Activated naive CD8-positive, alpha-beta T cell treated with anti-CD3 and anti-CD28 coated beads, Interleukin-2, amount 10 ng/mL, durations not matched to agents 7 days and 5 days (primary cell): ENCODE results near the gene MORC1. TPM values are rescaled to one million over a fixed set of nuclear protein-coding genes. Genes with fewer than 3 reads are reported as not detected.

Source experiments
- ATAC-seq: fragments of 150-1000 bp; cut with Tn5 transposase; one replicate; pipeline ENCODE4 v1.10.0; 2021; ENCODE audit warnings: low read depth, moderate library complexity
- POLR2A ChIA-PET: fragments of 350-600 bp; sonication (Branson Sonifier 250); formaldehyde crosslinking; loops from one replicate; lab custom pipeline; 2021; ENCODE audit warnings: antibody characterized with exemption; lab: Charles Lee
- DNase-seq: peaks from one replicate; pipeline ENCODE4 v3.0.0; 2021
- H3K27ac Mint-ChIP-seq: one replicate; pipeline ENCODE4 v1.8.0; 2022; ENCODE audit warnings: mild to moderate bottlenecking, mixed read lengths
- H3K27me3 Mint-ChIP-seq: one replicate; pipeline ENCODE4 v1.8.0; 2022; ENCODE audit warnings: mild to moderate bottlenecking, moderate library complexity, mixed read lengths
- H3K36me3 Mint-ChIP-seq: one replicate; pipeline ENCODE4 v1.8.0; 2021; ENCODE audit warnings: mild to moderate bottlenecking, mixed read lengths
- H3K4me1 Mint-ChIP-seq: one replicate; pipeline ENCODE4 v1.8.0; 2021; ENCODE audit warnings: mixed read lengths
- H3K4me3 Mint-ChIP-seq: one replicate; pipeline ENCODE4 v1.8.0; 2022; ENCODE audit warnings: mild to moderate bottlenecking, moderate library complexity, mixed read lengths
- H3K9me3 Mint-ChIP-seq: one replicate; pipeline ENCODE4 v1.8.0; 2021; ENCODE audit warnings: mixed read lengths
- total RNA-seq, 2 experiments: library from RNA; stranded (reverse); gene quantifications; one replicate each; pipeline ENCODE4 v1.2.3, GENCODE V29; 2021

MORC1 gene
- total RNA-seq, 2 experiments from 2014 or later = not detected

DNA sequence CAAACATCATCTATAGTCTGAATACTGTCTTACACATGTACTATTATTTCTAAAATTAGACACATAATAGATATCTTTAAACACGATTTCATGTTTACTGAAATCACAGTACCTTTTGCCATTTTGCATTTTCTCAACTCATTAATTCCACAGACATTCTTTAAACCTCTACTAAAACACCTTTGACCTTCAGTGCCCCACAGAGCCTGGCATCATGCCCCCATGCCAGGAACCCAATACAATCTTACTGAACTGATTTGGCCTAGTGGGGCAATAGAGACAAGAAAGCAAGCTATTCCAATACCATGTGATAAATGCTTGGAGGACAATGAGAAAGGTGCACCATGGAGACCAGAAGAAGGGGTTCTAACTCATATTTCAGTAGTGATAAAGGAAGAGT, 144.9 kb downstream of the MORC1 start:
- Mint-ChIP-seq H3K27me3 (peaks cover 3% of the 10 kb centered on the region), H3K4me3 (no peak overlapping the region), H3K4me1 (peaks cover 2% of the 10 kb centered on the region), H3K36me3 (no peaks in the 10 kb centered on the region), H3K9me3 (no peaks in the 10 kb centered on the region), H3K27ac (no peak overlapping the region)
- POLR2A ChIA-PET = no interaction called here
- DNase-seq (no peak), ATAC-seq (no peak)

DNA sequence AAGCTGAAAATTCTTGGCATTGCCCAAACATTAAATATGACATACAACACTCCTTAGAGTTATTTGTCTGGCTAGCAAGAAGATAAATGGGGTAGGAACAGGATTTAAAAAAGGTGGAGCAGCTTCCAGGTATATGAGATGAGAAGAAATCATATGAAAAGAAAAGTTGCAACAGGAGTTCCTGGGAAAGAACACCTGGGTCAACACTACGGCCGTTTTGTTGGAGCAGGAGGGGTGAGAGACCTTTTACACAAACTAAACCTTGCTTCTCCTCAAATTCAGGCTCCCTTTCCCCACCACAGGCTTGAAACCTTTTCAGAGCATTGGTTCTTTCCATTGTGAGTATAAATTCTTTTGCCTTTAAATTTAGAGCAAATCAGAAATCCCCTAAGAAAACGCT, 145.5 kb downstream of the MORC1 start:
- H3K4me3 Mint-ChIP-seq = no peak overlapping the region
- H3K4me1 Mint-ChIP-seq = peaks cover 2% of the 10 kb centered on the region
- no peaks in the 10 kb centered on the region for H3K9me3 Mint-ChIP-seq
- POLR2A ChIA-PET = no interaction called here
- DNase-seq (no peak), ATAC-seq (no peak)
- no peak overlapping the region for H3K27ac Mint-ChIP-seq
- H3K27me3 Mint-ChIP-seq = peaks cover 5% of the 10 kb centered on the region
- H3K36me3 Mint-ChIP-seq = no peaks in the 10 kb centered on the region

DNA sequence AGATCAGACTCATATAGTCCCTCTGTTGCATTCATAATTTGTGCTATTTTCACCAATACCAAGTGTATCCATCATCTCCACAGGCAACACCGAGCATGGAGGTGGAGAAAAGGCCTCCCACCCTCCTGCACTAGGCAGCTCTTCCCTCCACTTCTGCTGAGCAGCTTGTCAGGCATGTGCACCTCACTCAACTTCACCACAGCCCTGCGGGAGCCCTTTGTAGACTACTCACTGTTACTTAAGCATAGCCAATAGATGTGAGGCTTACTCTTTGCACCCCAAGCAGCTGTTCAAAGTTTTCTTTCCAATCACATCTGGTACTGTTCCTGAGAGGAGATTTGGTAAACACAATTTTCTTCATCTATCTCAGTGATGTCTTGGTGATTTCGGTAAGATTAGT, 147.4 kb downstream of the MORC1 start:
- Mint-ChIP-seq H3K36me3 (no peaks in the 10 kb centered on the region), H3K4me1 (peaks cover 8% of the 10 kb centered on the region), H3K4me3 (no peak overlapping the region), H3K9me3 (no peaks in the 10 kb centered on the region), H3K27me3 (peaks cover 5% of the 10 kb centered on the region), H3K27ac (no peak overlapping the region)
- ATAC-seq (no peak), DNase-seq (no peak)
- POLR2A ChIA-PET = no interaction called here

DNA sequence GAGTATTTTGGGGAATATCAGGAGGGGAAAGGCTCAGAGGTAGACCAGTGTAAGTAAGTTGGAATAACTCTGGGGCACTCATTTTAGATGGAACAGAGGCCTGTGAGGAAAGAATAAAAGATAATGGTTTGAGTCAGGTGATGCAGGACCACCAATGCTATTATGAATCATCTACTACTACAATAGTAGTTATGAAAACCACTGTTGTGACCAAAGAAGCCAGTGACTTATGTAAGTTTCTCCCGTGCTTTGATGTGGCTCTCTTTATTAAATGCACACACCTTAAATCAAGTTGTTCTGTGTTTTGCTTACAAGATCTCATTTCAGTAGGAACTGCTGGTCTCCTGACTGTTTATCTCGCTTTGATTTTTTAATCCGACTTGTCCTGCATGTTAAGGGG, 151.2 kb downstream of the MORC1 start:
- Mint-ChIP-seq H3K36me3 (no peaks in the 10 kb centered on the region), H3K4me1 (peaks cover 8% of the 10 kb centered on the region), H3K27ac (no peak overlapping the region), H3K27me3 (peaks cover 5% of the 10 kb centered on the region), H3K9me3 (no peaks in the 10 kb centered on the region), H3K4me3 (no peak overlapping the region)
- POLR2A ChIA-PET = no interaction called here
- ATAC-seq (no peak), DNase-seq (no peak)

DNA sequence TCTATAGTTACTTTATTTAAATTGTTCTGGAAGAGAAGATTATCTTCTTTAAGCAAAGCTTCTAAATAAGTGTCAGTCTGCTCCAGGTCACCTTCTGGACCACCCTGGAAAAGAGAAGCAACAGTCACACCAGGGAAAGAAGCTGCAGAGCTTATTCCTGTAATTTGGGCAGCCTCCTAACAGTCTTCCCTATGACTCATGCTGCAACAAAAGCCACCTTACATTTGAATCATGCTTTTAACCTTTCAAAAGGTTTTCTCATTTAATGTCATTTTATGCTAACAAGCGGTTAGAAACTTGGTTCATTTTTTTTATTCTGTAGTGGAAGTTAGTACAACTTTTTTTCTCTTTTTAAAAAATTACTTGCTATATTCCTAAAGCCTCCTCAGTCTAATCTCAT, 158.9 kb downstream of the MORC1 start:
- ATAC-seq = no peak

DNA sequence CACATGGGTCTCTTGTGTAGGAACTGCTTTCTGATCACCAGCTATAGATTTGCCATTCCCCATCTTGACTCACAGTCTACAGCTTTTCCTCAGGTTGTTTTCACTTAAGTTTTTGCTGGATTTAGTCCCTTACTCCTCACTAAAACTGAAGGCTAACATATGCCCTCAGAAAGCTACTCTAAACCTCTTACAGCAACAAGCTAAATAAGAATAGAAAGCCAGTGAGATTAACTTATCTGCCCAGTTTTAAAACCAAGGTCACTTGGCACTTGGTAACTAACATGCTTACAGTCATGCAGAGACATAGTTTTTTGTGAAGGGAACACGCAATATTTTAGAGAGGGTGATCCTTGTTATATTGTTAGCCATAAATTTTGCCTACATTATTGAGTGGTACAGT, 164.2 kb downstream of the MORC1 start, which contains the start of gene GUCA1C:
Gene GUCA1C (minus strand): TSS at position 180 of the 400 bp plus-strand sequence. CDS start 117 bp downstream, at position 63.
- Mint-ChIP-seq H3K36me3 (no peaks in the 10 kb centered on the region), H3K4me1 (no peaks in the 10 kb centered on the region), H3K27me3 (peaks cover 25% of the 10 kb centered on the region), H3K27ac (no peak within 1 kb of the TSS), H3K4me3 (no peak within 1 kb of the TSS), H3K9me3 (no peaks in the 10 kb centered on the region)
- no peak for ATAC-seq
- POLR2A ChIA-PET = no interaction called here
- no peak for DNase-seq

More for the DNA sequence above, 158.9 kb downstream of the MORC1 start:
- Mint-ChIP-seq H3K27me3 (peaks cover 18% of the 10 kb centered on the region), H3K36me3 (no peaks in the 10 kb centered on the region), H3K9me3 (no peaks in the 10 kb centered on the region), H3K27ac (no peak overlapping the region), H3K4me3 (no peak overlapping the region), H3K4me1 (no peaks in the 10 kb centered on the region)
- POLR2A ChIA-PET = no interaction called here
- DNase-seq = no peak

DNA sequence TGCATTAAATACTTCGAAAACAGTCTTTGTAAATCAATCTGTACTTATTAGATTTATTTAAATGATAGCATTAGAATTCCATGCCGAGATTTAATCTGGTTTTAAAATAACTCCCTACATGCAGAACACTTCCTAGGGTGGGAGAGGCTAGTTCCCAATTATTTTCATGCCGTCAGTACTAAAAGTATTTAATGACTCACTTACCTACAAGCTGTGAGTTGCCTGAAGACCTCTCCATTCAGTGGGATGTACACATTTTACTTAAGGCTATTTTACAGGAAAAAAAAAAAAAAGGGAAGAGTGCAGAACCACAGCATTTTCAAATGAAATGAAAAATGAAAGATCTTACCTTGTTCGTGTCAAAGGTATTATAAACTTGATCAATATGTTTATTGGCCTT, 164.7 kb downstream of the MORC1 start:
- Mint-ChIP-seq H3K9me3 (no peaks in the 10 kb centered on the region), H3K27ac (no peak overlapping the region)
- no peak for ATAC-seq

DNA sequence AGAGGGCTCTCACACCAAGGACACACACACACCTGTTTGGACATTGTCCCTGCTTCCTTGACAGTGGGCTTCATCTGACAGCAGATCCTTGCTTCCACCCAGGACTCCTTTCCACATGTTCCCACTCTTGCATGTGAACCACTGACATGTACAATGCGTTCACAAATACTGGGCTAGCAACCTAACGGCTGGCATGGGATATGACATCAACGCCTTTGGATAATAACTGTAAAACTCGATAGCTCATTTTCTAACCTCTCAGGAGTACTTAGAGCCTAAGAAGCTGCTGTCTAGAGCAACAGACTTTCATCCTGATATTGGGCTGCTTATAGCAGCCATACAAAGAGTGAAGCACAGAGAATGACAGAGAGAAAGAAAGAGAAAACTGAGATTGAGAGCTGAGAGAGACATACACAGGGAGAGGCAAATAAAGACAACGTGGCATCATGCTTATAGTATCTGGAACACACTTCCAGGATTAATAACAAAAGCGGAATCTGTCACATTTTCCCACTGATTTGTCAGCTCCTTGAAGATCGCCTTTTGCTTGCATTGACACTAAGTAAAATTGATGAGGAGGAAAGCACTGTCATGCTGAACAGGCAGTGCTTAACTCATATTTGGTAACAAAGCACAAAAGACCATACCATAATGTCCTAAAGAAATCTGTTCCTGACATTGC, 166.0 kb downstream of the MORC1 start:
- no peak for DNase-seq
- H3K27me3 Mint-ChIP-seq = peaks cover 30% of the 10 kb centered on the region
- H3K4me3 Mint-ChIP-seq = no peak overlapping the region
- no peaks in the 10 kb centered on the region for H3K9me3 Mint-ChIP-seq
- H3K36me3 Mint-ChIP-seq = no peaks in the 10 kb centered on the region
- POLR2A ChIA-PET = no interaction called here
- no peak for ATAC-seq
- no peaks in the 10 kb centered on the region for H3K4me1 Mint-ChIP-seq
- no peak overlapping the region for H3K27ac Mint-ChIP-seq

More for the DNA sequence above, 164.7 kb downstream of the MORC1 start:
- POLR2A ChIA-PET = no interaction called here
- H3K36me3 Mint-ChIP-seq = no peaks in the 10 kb centered on the region
- DNase-seq = no peak
- H3K27me3 Mint-ChIP-seq = peaks cover 26% of the 10 kb centered on the region
- H3K4me3 Mint-ChIP-seq = no peak overlapping the region
- no peaks in the 10 kb centered on the region for H3K4me1 Mint-ChIP-seq

DNA sequence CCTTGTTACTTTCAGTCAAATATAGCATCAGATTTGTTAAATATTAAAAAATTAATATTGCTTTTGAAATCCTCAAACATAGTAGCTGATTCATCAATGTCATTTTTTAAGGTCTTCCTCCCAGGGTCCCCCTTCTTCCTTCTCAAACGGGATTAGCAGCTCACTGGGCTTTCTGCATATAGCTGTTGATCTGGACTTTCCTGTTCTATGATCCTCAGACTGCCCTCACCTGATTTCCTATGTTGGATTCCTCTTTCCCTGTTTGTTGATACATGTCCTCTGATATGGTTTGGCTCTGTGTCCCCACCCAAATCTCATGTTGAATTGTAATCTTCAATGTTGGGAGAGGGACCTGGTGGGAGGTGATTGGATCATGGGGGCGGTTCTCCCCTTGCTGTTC, 170.1 kb downstream of the MORC1 start:
- Mint-ChIP-seq H3K4me1 (no peaks in the 10 kb centered on the region), H3K9me3 (no peaks in the 10 kb centered on the region), H3K27ac (no peak overlapping the region), H3K4me3 (no peak overlapping the region), H3K36me3 (no peaks in the 10 kb centered on the region), H3K27me3 (peaks cover 22% of the 10 kb centered on the region)
- ATAC-seq = no peak
- DNase-seq = no peak
- POLR2A ChIA-PET = no interaction called here

DNA sequence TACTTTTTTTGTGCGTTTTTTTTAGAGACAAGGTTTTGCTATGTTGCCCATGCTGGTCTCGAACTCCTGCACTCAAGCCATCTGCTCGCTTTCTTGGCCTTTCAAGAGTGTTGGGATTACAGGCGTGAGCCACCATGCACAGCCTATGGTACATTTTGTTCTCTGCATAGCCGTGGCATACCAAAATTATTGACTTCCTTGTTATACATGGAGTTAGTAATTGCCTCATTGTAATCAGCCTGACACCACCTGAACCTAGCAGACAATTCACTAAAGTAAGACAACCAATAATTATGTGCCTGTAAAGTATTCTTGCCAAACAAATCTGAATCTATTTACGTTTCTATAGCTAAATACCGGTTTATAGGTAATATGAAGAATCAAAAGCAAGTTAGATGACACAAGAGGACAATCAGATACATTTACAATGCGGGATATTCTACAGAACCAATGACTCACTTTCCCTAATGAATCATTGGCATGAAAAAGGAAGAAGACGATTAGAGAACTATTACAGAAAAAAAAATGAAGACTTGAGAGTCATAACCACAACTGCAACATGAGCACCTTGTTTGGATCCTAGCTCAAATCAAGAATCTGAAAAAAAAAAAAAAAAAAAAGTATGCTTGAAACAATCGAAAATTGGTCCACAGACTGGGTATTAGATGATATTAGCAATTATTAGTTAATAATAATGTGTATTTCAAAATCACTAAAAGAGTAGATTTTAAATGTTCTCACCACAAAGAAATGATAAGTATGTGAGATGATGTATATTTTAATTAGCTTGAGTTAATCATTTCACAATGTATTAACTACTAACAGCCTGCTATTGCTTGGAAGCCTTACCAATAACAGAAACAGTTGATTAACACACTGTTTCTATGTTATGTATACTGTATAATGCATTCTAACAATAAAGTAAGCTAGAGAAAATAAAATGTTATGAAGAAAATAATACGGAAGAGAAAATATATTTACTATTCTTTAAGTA, 171.3 kb downstream of the MORC1 start:
- DNase-seq = no peak
- Mint-ChIP-seq H3K4me3 (no peak overlapping the region), H3K36me3 (no peaks in the 10 kb centered on the region), H3K4me1 (no peaks in the 10 kb centered on the region), H3K27ac (no peak overlapping the region), H3K9me3 (no peaks in the 10 kb centered on the region), H3K27me3 (peaks cover 16% of the 10 kb centered on the region)
- no peak for ATAC-seq
- POLR2A ChIA-PET = no interaction called here

DNA sequence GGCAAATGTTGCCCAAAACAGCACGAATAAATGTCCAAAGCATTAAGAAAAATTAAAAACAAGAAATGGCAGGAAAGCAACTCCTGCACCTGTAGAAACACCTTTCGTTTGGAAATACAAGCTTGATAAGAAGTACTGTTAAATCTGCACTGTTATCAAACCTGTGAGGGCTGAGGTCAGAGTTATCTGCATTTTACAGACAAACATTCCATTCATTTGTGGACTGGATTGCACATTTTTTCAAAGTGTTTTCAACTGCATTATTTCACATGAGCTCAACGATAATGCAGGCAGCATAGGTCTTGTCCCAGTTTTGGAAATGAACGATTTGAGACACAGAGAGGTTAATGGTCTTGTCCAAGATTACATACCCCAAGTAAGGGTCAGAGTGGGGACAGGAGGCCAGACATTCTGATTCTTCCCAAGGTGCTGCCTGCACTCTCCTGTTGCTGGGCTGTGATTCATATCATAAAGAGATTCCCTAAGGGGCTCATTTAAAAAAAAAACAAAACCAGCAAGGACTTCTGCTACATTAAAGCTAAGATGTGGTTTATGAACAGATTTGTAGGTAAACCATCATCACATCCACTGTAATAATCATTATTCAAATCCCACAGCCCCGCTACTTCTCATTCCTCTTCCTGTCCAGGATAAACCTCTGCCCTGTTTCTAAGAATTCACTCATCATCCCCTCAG, 177.2 kb downstream of the MORC1 start:
- no peaks in the 10 kb centered on the region for H3K36me3 Mint-ChIP-seq
- DNase-seq = no peak
- H3K9me3 Mint-ChIP-seq = no peaks in the 10 kb centered on the region
- peaks cover 4% of the 10 kb centered on the region for H3K27me3 Mint-ChIP-seq
- POLR2A ChIA-PET = no interaction called here
- no peaks in the 10 kb centered on the region for H3K4me1 Mint-ChIP-seq
- no peak overlapping the region for H3K4me3 Mint-ChIP-seq
- no peak overlapping the region for H3K27ac Mint-ChIP-seq
- no peak for ATAC-seq

DNA sequence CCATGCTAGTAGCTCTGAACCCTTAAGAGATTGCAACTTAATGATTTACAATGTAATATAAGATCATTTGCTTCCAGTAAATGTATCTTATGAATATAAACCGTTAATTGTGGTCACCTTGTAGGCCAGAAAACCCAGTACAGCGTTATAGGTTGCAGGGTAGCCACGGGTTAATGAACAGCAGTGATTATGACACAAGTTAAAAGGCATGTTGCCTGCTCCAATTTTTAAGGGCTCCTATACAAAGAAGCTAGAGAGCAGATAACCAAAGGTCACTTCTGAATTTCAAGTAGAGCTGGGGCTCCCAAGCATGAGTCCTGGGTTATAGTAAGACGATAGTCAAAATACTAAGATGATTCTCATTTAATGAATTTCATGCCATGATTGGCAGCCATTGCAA, 177.8 kb downstream of the MORC1 start:
- Mint-ChIP-seq H3K27me3 (peaks cover 4% of the 10 kb centered on the region), H3K4me1 (no peaks in the 10 kb centered on the region), H3K9me3 (no peaks in the 10 kb centered on the region), H3K27ac (no peak overlapping the region), H3K36me3 (no peaks in the 10 kb centered on the region), H3K4me3 (no peak overlapping the region)
- ATAC-seq = no peak
- POLR2A ChIA-PET = no interaction called here
- DNase-seq = no peak

DNA sequence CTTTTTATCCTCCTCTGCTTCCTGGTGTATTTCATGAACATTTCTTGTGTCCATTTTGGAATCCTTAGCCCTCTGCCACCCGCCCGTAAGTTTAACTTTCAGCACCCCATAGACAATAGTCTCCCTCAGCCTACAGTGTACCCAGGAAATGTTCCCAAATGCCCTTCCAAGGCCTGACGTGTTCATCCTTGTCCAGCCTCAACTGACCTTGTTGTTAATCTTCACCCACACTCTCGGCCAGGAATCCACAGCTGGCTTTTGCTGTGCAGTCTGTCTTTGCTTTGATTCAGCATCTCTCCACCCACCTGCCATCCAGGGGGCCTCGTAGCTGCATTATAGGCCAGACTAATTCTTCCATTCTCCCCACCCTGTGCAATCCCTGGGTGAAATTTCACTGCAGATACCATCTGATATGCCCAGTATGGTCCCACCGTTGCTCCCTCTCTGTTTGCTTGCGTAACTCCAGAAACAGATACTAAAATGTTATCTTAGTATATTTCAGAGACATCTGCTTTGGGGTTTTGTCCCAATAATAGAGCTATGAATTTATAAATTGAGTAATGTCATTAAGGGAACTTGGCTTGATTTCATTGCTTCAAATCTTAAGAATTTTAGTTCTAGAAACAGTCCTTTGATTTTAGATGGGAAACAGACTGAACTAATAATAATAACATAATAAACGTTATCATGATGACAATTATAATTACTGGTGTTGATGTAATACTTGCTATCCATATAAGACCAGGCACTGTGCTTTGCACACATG, 180.8 kb downstream of the MORC1 start:
- Mint-ChIP-seq H3K27me3 (no peaks in the 10 kb centered on the region), H3K9me3 (peaks cover 5% of the 10 kb centered on the region), H3K4me3 (no peak overlapping the region), H3K27ac (no peak overlapping the region), H3K36me3 (no peaks in the 10 kb centered on the region), H3K4me1 (no peaks in the 10 kb centered on the region)
- no peak for DNase-seq
- ATAC-seq = no peak
- POLR2A ChIA-PET = no interaction called here
